ENCODE data around the gene CYP3A4. TPM values are rescaled to one million over a fixed set of nuclear protein-coding genes. Genes with fewer than 3 reads are reported as not detected.
A peak's percentile ranks its signal among the peaks of the same experiment; 100 is the strongest.

Gene CYP3A4
- total and polyA plus RNA-seq, 2 of the 8 experiments (the other 6 are each of a cell fraction or from before 2014, with no cell fraction given) = not detected

DNA sequence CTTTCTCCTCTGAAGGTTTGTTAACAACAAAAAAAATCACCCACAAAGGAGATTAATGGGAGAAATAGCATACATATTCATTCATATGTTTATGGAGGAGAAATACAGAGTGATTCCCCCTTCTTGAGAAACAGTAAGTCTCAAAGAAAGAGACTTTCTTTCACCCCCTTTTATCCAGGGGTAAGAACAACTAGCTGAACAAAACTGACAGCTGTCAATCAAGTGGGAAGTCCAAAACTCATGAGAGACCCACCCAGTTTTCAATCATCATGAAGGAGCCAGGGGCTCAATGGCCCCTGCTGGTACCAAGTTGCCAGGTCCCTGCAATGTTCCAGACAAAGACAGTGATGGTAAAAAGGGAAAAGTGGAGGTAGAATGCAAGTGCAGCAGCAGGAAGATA, 41.9 kb upstream of the CYP3A4 start:
- CTCF ChIA-PET (ENCODE audit: partially characterized antibody) = no interaction called here
- no peak overlapping the region for H3K14ac ChIP-seq (ENCODE audit: insufficient read length)
- POLR2A ChIA-PET (ENCODE audit: partially characterized antibody) = no interaction called here

More for the DNA sequence above, 41.9 kb upstream of the CYP3A4 start:
- Histone ChIP-seq H4K20me1 (replicated peaks in 1 of 2; ENCODE audit: control insufficient read depth in 1 of 2, insufficient read depth in 2 of 2, low read length in 2 of 2) (no peaks in the 10 kb centered on the region), H3K4ac (replicated peaks; ENCODE audit: insufficient read length, low read depth, low read length) (no peak overlapping the region), H3K27me3 (replicated peaks in 1 of 4; ENCODE audit: control insufficient read depth in 3 of 4, extremely low read depth in 1 of 4, insufficient read depth in 3 of 4, low read length in 3 of 4) (no peaks in the 10 kb centered on the region), H3K36me3 (ENCODE audit: control insufficient read depth in 2 of 4, insufficient read depth in 4 of 4, low read length in 3 of 4) (no peaks in the 10 kb centered on the region), H3K4me2 (ENCODE audit: insufficient read depth in 1 of 2, low read depth in 2 of 2, low read length in 2 of 2) (no peak overlapping the region), H3K56ac (replicated peaks; ENCODE audit: insufficient read length, low read depth, low read length) (no peak overlapping the region), H2BK20ac (ENCODE audit: low read length) (no peak overlapping the region), H3K18ac (ENCODE audit: extremely low read depth, low read length) (no peak overlapping the region), H2AFZ (ENCODE audit: low read length) (no peak overlapping the region), H3K4me3 (ENCODE audit: extremely low read depth in 1 of 4, insufficient read depth in 2 of 4, low read depth in 3 of 4, low read length in 4 of 4) (no peak overlapping the region), H4K91ac (replicated peaks; ENCODE audit: insufficient read length, low read length) (no peak overlapping the region), H3K9me3 (ENCODE audit: insufficient read depth in 2 of 2, low read depth in 1 of 2, low read length in 1 of 2) (no peaks in the 10 kb centered on the region), H3K79me1 (ENCODE audit: low read depth, low read length) (no peaks in the 10 kb centered on the region), H3K27ac (ENCODE audit: low read depth, low read length) (no peak overlapping the region), H3K4me1 (replicated peaks in 1 of 4; ENCODE audit: control insufficient read depth in 3 of 4, insufficient read depth in 4 of 4, low read length in 3 of 4) (no peaks in the 10 kb centered on the region), H4K5ac (ENCODE audit: insufficient read length, low read depth, low read length) (no peak overlapping the region), H2BK5ac (ENCODE audit: low read depth, low read length) (no peak overlapping the region), H2BK120ac (replicated peaks; ENCODE audit: low read depth, low read length) (no peak overlapping the region), H3K23ac (ENCODE audit: insufficient read length) (no peak overlapping the region), H3K23me2 (ENCODE audit: low read depth, low read length) (no peaks in the 10 kb centered on the region), H2BK15ac (ENCODE audit: low read length) (no peak overlapping the region), H3K79me2 (ENCODE audit: control insufficient read depth in 1 of 2, insufficient read depth in 2 of 2, low read length in 2 of 2) (no peaks in the 10 kb centered on the region), H3K9ac (replicated peaks in 1 of 4; ENCODE audit: extremely low read depth in 1 of 4, low read depth in 3 of 4, low read length in 3 of 4) (no peak overlapping the region), H2AK5ac (ENCODE audit: low read depth, low read length) (no peak overlapping the region), H4K8ac (ENCODE audit: extremely low read depth, insufficient read depth, low read length) (no peak overlapping the region), H2BK12ac (ENCODE audit: low read depth, low read length) (no peak overlapping the region)
- DNase-seq (ENCODE audit: low read depth in 1 of 2, low spot score in 2 of 2) (peak in 1 of 2 experiments; percentile 13), FAIRE-seq (no peak)
- no peak for TF ChIP-seq BRCA1 (IDR thresholded peaks at IDR 0.05; ENCODE audit: low read depth, low read length)
- TF ChIP-seq, protein P1, sequence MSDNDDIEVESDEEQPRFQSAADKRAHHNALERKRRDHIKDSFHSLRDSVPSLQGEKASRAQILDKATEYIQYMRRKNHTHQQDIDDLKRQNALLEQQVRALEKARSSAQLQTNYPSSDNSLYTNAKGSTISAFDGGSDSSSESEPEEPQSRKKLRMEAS (IDR thresholded peaks at IDR 0.05) = no peak
- TF ChIP-seq EZH2 (IDR thresholded peaks at IDR 0.05; ENCODE audit: low read depth, low read length, severe bottlenecking) = no peak
- no peak for TF ChIP-seq GABPA (IDR thresholded peaks at IDR 0.05; ENCODE audit: borderline replicate concordance, insufficient read depth, low read length)
- TF ChIP-seq JUND (IDR thresholded peaks at IDR 0.05; ENCODE audit: low read length) = no peak
- no peak for TF ChIP-seq CEBPB (IDR thresholded peaks at IDR 0.05; ENCODE audit: low read depth, low read length)
- no peak for TF ChIP-seq SIX5 (IDR thresholded peaks at IDR 0.05; ENCODE audit: low read depth, low read length)
- TF ChIP-seq NRF1 (IDR thresholded peaks at IDR 0.05; ENCODE audit: low read depth, low read length) = no peak
- no peak for TF ChIP-seq CTBP2 (IDR thresholded peaks at IDR 0.05; ENCODE audit: borderline replicate concordance, insufficient read depth, insufficient read length, low read length)
